Measurements from ENCODE around the gene OR2A14. TPM values are rescaled to one million over a fixed set of nuclear protein-coding genes. Genes with fewer than 3 reads are reported as not detected.

OR2A14 gene
- total and polyA plus RNA-seq, 8 donors, result not detected

- 62 to 73% (median 67%) methylated on average over 2 to 3 of the region's 3 CpGs for WGBS, 5 donors
- intact Hi-C loops (cut with DNase I; ENCODE audit: low total_unique reads), result no loop called here
- H3K9me3 ChIP-seq, result no peaks in the 10 kb centered on the region
- no peak for DNase-seq
- no peaks in the 10 kb centered on the region for H3K27me3 ChIP-seq
- TF ChIP-seq POLR2AphosphoS5 (IDR thresholded peaks at IDR 0.05) (no peak), POLR2A (IDR thresholded peaks at IDR 0.05) (no peak), CTCF (IDR thresholded peaks at IDR 0.05) (no peak), EP300 (IDR thresholded peaks at IDR 0.05) (no peak)
- no peak overlapping the region for H3K4me3 ChIP-seq
- no peaks in the 10 kb centered on the region for H3K36me3 ChIP-seq
- H3K4me1 ChIP-seq, result no peaks in the 10 kb centered on the region
- H3K27ac ChIP-seq, result no peak overlapping the region
Observed at GRCh38 chr7:144132262-144132661, 9.3 kb downstream of the OR2A14 start.

- no peak overlapping the region for H3K4me3 ChIP-seq
- no peaks in the 10 kb centered on the region for H3K9me3 ChIP-seq
- no peak for TF ChIP-seq CTCF (IDR thresholded peaks at IDR 0.05)
- no peak for TF ChIP-seq POLR2AphosphoS5 (IDR thresholded peaks at IDR 0.05)
- TF ChIP-seq POLR2A (IDR thresholded peaks at IDR 0.05), result no peak
- TF ChIP-seq EP300 (IDR thresholded peaks at IDR 0.05), result no peak
- DNase-seq, result no peak
- no peaks in the 10 kb centered on the region for H3K36me3 ChIP-seq
- intact Hi-C loops (cut with DNase I; ENCODE audit: low total_unique reads), result no loop called here
- 69 to 89% (median 76%) methylated on average over 6 of the region's 6 CpGs for WGBS, 5 donors
- no peaks in the 10 kb centered on the region for H3K4me1 ChIP-seq
- no peaks in the 10 kb centered on the region for H3K27me3 ChIP-seq
- H3K27ac ChIP-seq, result no peak overlapping the region
Observed at GRCh38 chr7:144133307-144133706, 10.3 kb downstream of the OR2A14 start.

GRCh38 chr7:144134116-144134515 lies 11.1 kb downstream of the OR2A14 start:
- no peaks in the 10 kb centered on the region for H3K27me3 ChIP-seq
- H3K4me1 ChIP-seq, result no peaks in the 10 kb centered on the region
- H3K4me3 ChIP-seq, result no peak overlapping the region
- 33 to 44% (median 39%) methylated on average over 1 of the region's 1 CpG for WGBS, 5 donors
- H3K9me3 ChIP-seq, result no peaks in the 10 kb centered on the region
- H3K27ac ChIP-seq, result no peak overlapping the region
- intact Hi-C loops (cut with DNase I; ENCODE audit: low total_unique reads), result no loop called here
- no peak for DNase-seq
- no peak for TF ChIP-seq EP300 (IDR thresholded peaks at IDR 0.05)
- TF ChIP-seq POLR2A (IDR thresholded peaks at IDR 0.05), result no peak
- no peak for TF ChIP-seq CTCF (IDR thresholded peaks at IDR 0.05)
- no peak for TF ChIP-seq POLR2AphosphoS5 (IDR thresholded peaks at IDR 0.05)
- no peaks in the 10 kb centered on the region for H3K36me3 ChIP-seq

- no peak for TF ChIP-seq POLR2AphosphoS5 (IDR thresholded peaks at IDR 0.05)
- no peak for TF ChIP-seq EP300 (IDR thresholded peaks at IDR 0.05)
- TF ChIP-seq CTCF (IDR thresholded peaks at IDR 0.05), result no peak
- TF ChIP-seq POLR2A (IDR thresholded peaks at IDR 0.05), result no peak
- H3K4me3 ChIP-seq, result no peak overlapping the region
- H3K9me3 ChIP-seq, result no peaks in the 10 kb centered on the region
- WGBS, 5 donors, result 48 to 81% (median 54%) methylated on average over 1 of the region's 1 CpG
- H3K36me3 ChIP-seq, result no peaks in the 10 kb centered on the region
- H3K4me1 ChIP-seq, result no peaks in the 10 kb centered on the region
- DNase-seq, result no peak
- H3K27ac ChIP-seq, result no peak overlapping the region
- no peaks in the 10 kb centered on the region for H3K27me3 ChIP-seq
- intact Hi-C loops (cut with DNase I; ENCODE audit: low total_unique reads), result no loop called here
Observed at GRCh38 chr7:144137501-144137900, 14.5 kb downstream of the OR2A14 start.

Measured in stomach (tissue), 9 donors.